Spleen (tissue), 11 donors: ENCODE measurements around the gene TECPR1. TPM values are rescaled to one million over a fixed set of nuclear protein-coding genes. Genes with fewer than 3 reads are reported as not detected.

Experiments used
- DNase-seq: peaks from one replicate; pipeline ENCODE4 v3.0.0-alpha.2; 2020
- H3K27ac ChIP-seq, 8 donors: fragments of 200-600 bp; sonication (generic) in 7 of 8; 1 replicate in 4 of 8; 2 replicates in 4 of 8; pipeline versions ENCODE4 v1.5.0 to v1.8.0; 2016 to 2021; ENCODE audit warnings: inconsistent platforms in 4 of 8, mild to moderate bottlenecking in 4 of 8, moderate library complexity in 1 of 8
- H3K27me3 ChIP-seq, 7 donors: fragments of 200-600 bp; sonication (generic) in 6 of 7; replicated peaks in 1 of 7; 1 replicate in 4 of 7; 2 replicates in 3 of 7; pipeline versions ENCODE4 v1.5.0 to v1.8.0; 2016 to 2021; ENCODE audit warnings: inconsistent platforms in 3 of 7, mild to moderate bottlenecking in 1 of 7
- H3K36me3 ChIP-seq, 6 donors: fragments of 200-600 bp; sonication (generic) in 5 of 6; 1 replicate in 4 of 6; 2 replicates in 2 of 6; pipeline versions ENCODE4 v1.5.0 to v1.8.0; 2016 to 2021; ENCODE audit warnings: inconsistent platforms in 2 of 6
- H3K4me1 ChIP-seq, 6 donors: fragments of 200-600 bp; sonication (generic) in 5 of 6; 1 replicate in 3 of 6; 2 replicates in 3 of 6; pipeline versions ENCODE4 v1.5.0 to v1.8.0; 2016 to 2021; ENCODE audit warnings: inconsistent platforms in 3 of 6
- H3K4me3 ChIP-seq, 8 donors: fragments of 200-600 bp; sonication (generic) in 7 of 8; 1 replicate in 4 of 8; 2 replicates in 4 of 8; pipeline versions ENCODE4 v1.5.0 to v1.8.0; 2016 to 2021; ENCODE audit warnings: inconsistent platforms in 4 of 8, mild to moderate bottlenecking in 4 of 8, moderate library complexity in 2 of 8
- H3K9me3 ChIP-seq, 8 donors: fragments of 200-600 bp; sonication (generic) in 7 of 8; 1 replicate in 4 of 8; 2 replicates in 4 of 8; pipeline versions ENCODE4 v1.5.0 to v1.8.0; 2016 to 2021; ENCODE audit warnings: inconsistent platforms in 4 of 8
- CTCF ChIP-seq, 11 experiments: fragments of 200-600 bp in 7 of 11; fragments of 450-650 bp in 4 of 11; sonication (generic) in 4 of 11; IDR thresholded peaks in 8 of 11; conservative IDR thresholded peaks in 3 of 11; 1 replicate in 7 of 11; 2 replicates in 4 of 11; pipeline versions ENCODE4 v1.4.0 to v1.8.0; 2016 to 2021; ENCODE audit warnings: antibody characterized with exemption in 11 of 11, inconsistent platforms in 4 of 11, mild to moderate bottlenecking in 1 of 11
- POLR2A ChIP-seq, 3 donors: fragments of 450-650 bp; IDR thresholded peaks; one replicate each; pipeline ENCODE4 v1.5.1; 2017; ENCODE audit warnings: antibody characterized with exemption in 3 of 3, mild to moderate bottlenecking in 1 of 3
- POLR2AphosphoS5 ChIP-seq, 3 donors: sonication (generic); formaldehyde crosslinking; IDR thresholded peaks; one replicate each; pipeline ENCODE4 v1.5.1; 2017; ENCODE audit warnings: antibody characterized with exemption in 3 of 3
- WGBS, 5 donors: extraction: QIAGEN DNeasy Blood & Tissue Kit in 3 of 5; methylation state at CpG; one replicate each; pipeline versions ENCODE4 v1.1.5 to v1.1.7; 2013 to 2018; 5-methylcytosine and 5-hydroxymethylcytosine counted together
- intact Hi-C: fragments of 100-400 bp; cut with DNase I; formaldehyde crosslinking; loops from one replicate; pipeline ENCODE4 v1.15.0; 2023; ENCODE audit warnings: low total_unique reads
- polyA plus RNA-seq, 3 donors: library from polyadenylated mRNA; stranded (reverse); fragments of 200-250 nt; gene quantifications; one replicate each; pipeline ENCODE4 v1.2.1, GENCODE V29; 2013
- total RNA-seq, 7 donors: library from RNA; depleted of rRNA in 3 of 7; stranded (reverse); fragments of >200 nt in 3 of 7; fragmentation: NEBNext Ultra II Directional in 4 of 7; extraction: Animal tissue kit (Norgen Biotek cat#: 25700) in 4 of 7; gene quantifications; one replicate each; pipeline versions ENCODE4 v1.1.0 to v1.2.1, GENCODE V29; 2016 to 2021
- donor health status: healthy with polysubstance abuse.
- donor health status: DM: no; HTN: no; CAD: no; lungs with moderate emphysema.
- donor health status: DM: no; HTN: no; CAD: no.
- donor health status: Bipolar disorder and iron deficiency.
- donor health status: healthy.
- donor health status: DM: no; HTN: no; CAD: no.
- donor health status: DM: yes; HTN: yes; CAD: no.

Gene TECPR1
- total and polyA plus RNA-seq, 10 donors = 8.4 to 86.4 (median 40.1) TPM

GRCh38 chr7:98217623-98218582 lies 34.1 kb downstream of the TECPR1 start:
- intact Hi-C loops = no loop called here
- no peak for TF ChIP-seq POLR2AphosphoS5 (IDR thresholded peaks at IDR 0.05)
- no peak for TF ChIP-seq CTCF (IDR thresholded peaks at IDR 0.05 in 8 of 11, conservative IDR thresholded peaks at IDR 0.05 in 3 of 11)
- TF ChIP-seq POLR2A (IDR thresholded peaks at IDR 0.05) = no peak
- Histone ChIP-seq H3K27me3 (peaks cover 0 to 12% (median under 1%) of the 10 kb centered on the region in 7 donors), H3K36me3 (peaks cover 0 to 76% (median 40%) of the 10 kb centered on the region in 6 donors), H3K9me3 (no peaks in the 10 kb centered on the region), H3K27ac (peak overlapping the region in 2 of 8 donors; percentile 16 to 35), H3K4me1 (peaks cover 0 to 44% (median 21%) of the 10 kb centered on the region in 6 donors), H3K4me3 (no peak overlapping the region)
- WGBS, 5 donors = 50 to 69% (median 65%) methylated on average over 19 to 41 of the region's 41 CpGs
- DNase-seq = peak; percentile 78

GRCh38 chr7:98216941-98217622 lies 35.0 kb downstream of the TECPR1 start:
- intact Hi-C loops = no loop called here
- Histone ChIP-seq H3K4me1 (peaks cover 0 to 44% (median 21%) of the 10 kb centered on the region in 6 donors), H3K27ac (no peak overlapping the region), H3K27me3 (peaks cover 0 to 20% (median 9%) of the 10 kb centered on the region in 7 donors), H3K36me3 (peaks cover 0 to 68% (median 32%) of the 10 kb centered on the region in 6 donors), H3K4me3 (no peak overlapping the region), H3K9me3 (no peaks in the 10 kb centered on the region)
- WGBS, 5 donors = 84 to 97% (median 93%) methylated on average over 10 to 24 of the region's 24 CpGs
- TF ChIP-seq POLR2AphosphoS5 (IDR thresholded peaks at IDR 0.05) (no peak), POLR2A (IDR thresholded peaks at IDR 0.05) (no peak), CTCF (IDR thresholded peaks at IDR 0.05 in 8 of 11, conservative IDR thresholded peaks at IDR 0.05 in 3 of 11) (no peak)
- peak; percentile 67 for DNase-seq

GRCh38 chr7:98215561-98216495 lies 36.2 kb downstream of the TECPR1 start:
- Histone ChIP-seq H3K27me3 (peaks cover 0 to 33% (median 17%) of the 10 kb centered on the region in 7 donors), H3K27ac (no peak overlapping the region), H3K9me3 (no peaks in the 10 kb centered on the region), H3K4me3 (no peak overlapping the region), H3K36me3 (peaks cover 0 to 55% (median 21%) of the 10 kb centered on the region in 6 donors), H3K4me1 (peaks cover 0 to 51% (median 26%) of the 10 kb centered on the region in 6 donors)
- TF ChIP-seq POLR2AphosphoS5 (IDR thresholded peaks at IDR 0.05) = no peak
- TF ChIP-seq CTCF (IDR thresholded peaks at IDR 0.05 in 8 of 11, conservative IDR thresholded peaks at IDR 0.05 in 3 of 11) = no peak
- no peak for TF ChIP-seq POLR2A (IDR thresholded peaks at IDR 0.05)
- 87 to 94% (median 91%) methylated on average over 25 to 32 of the region's 32 CpGs for WGBS, 5 donors
- DNase-seq = peak; percentile 76
- intact Hi-C loops = no loop called here
